ENCODE measurements around the gene TTBK1. TPM values are rescaled to one million over a fixed set of nuclear protein-coding genes. Genes with fewer than 3 reads are reported as not detected.

The TTBK1 gene
- total RNA-seq, 1 experiment from 2014 or later = not detected

GRCh38 chr6:43275801-43276576 is 32.7 kb downstream of the TTBK1 start:
- Histone ChIP-seq H3K4me1 (ENCODE audit: insufficient read depth, low read length, poor library complexity, severe bottlenecking) (peaks cover 4% of the 10 kb centered on the region), H3K4me3 (ENCODE audit: low read depth, low read length, poor library complexity, severe bottlenecking) (peak overlapping the region; percentile 45), H3K27ac (ENCODE audit: low read depth, low read length, poor library complexity, severe bottlenecking) (no peak overlapping the region), H3K27me3 (replicated peaks; ENCODE audit: insufficient read depth, low read depth, low read length, poor library complexity) (no peaks in the 10 kb centered on the region), H3K9me3 (ENCODE audit: low read depth, low read length, poor library complexity, severe bottlenecking) (no peaks in the 10 kb centered on the region), H3K36me3 (ENCODE audit: insufficient read depth, low read length, poor library complexity, severe bottlenecking) (no peaks in the 10 kb centered on the region)
- ChIA-PET CTCF (no interaction called here), POLR2A (ENCODE audit: low non-redundant PET) (no interaction called here)
- TF ChIP-seq CTCF (conservative IDR thresholded peaks at IDR 0.05; ENCODE audit: low read depth, low read length) = no peak
- TF ChIP-seq EZH2 (IDR thresholded peaks at IDR 0.05; ENCODE audit: borderline replicate concordance, low read depth, low read length, poor library complexity, severe bottlenecking) = no peak
- no peak for DNase-seq (ENCODE audit: low spot score)
- intact Hi-C loops (cut with micrococcal nuclease; ENCODE audit: unreplicated experiment) = no loop called here
- no TSS peak for BruUV-seq (replicated peaks)

- TF ChIP-seq CTCF (conservative IDR thresholded peaks at IDR 0.05; ENCODE audit: low read depth, low read length) = no peak
- TF ChIP-seq EZH2 (IDR thresholded peaks at IDR 0.05; ENCODE audit: borderline replicate concordance, low read depth, low read length, poor library complexity, severe bottlenecking) = no peak
- POLR2A ChIA-PET (ENCODE audit: low non-redundant PET) = no interaction called here
- H3K27me3 ChIP-seq (replicated peaks; ENCODE audit: insufficient read depth, low read depth, low read length, poor library complexity) = no peaks in the 10 kb centered on the region
Observed at GRCh38 chr6:43276577-43277305, 33.5 kb downstream of the TTBK1 start.

GRCh38 chr6:43277306-43277642 is 34.0 kb downstream of the TTBK1 start:
- DNase-seq (ENCODE audit: low spot score) = no peak
- no peak overlapping the region for H3K4me3 ChIP-seq (ENCODE audit: low read depth, low read length, poor library complexity, severe bottlenecking)
- H3K9me3 ChIP-seq (ENCODE audit: low read depth, low read length, poor library complexity, severe bottlenecking) = no peaks in the 10 kb centered on the region
- intact Hi-C loops (cut with micrococcal nuclease; ENCODE audit: unreplicated experiment) = no loop called here
- no peaks in the 10 kb centered on the region for H3K36me3 ChIP-seq (ENCODE audit: insufficient read depth, low read length, poor library complexity, severe bottlenecking)
- peaks cover 4% of the 10 kb centered on the region for H3K4me1 ChIP-seq (ENCODE audit: insufficient read depth, low read length, poor library complexity, severe bottlenecking)
- CTCF ChIA-PET = no interaction called here
- TF ChIP-seq CTCF (conservative IDR thresholded peaks at IDR 0.05; ENCODE audit: low read depth, low read length) (no peak), EZH2 (IDR thresholded peaks at IDR 0.05; ENCODE audit: borderline replicate concordance, low read depth, low read length, poor library complexity, severe bottlenecking) (no peak)
- no peak overlapping the region for H3K27ac ChIP-seq (ENCODE audit: low read depth, low read length, poor library complexity, severe bottlenecking)
- BruUV-seq (replicated peaks) = no TSS peak
- POLR2A ChIA-PET (ENCODE audit: low non-redundant PET) = no interaction called here
- no peaks in the 10 kb centered on the region for H3K27me3 ChIP-seq (replicated peaks; ENCODE audit: insufficient read depth, low read depth, low read length, poor library complexity)

More at GRCh38 chr6:43276577-43277305, 33.5 kb downstream of the TTBK1 start:
- Histone ChIP-seq H3K4me3 (ENCODE audit: low read depth, low read length, poor library complexity, severe bottlenecking) (no peak overlapping the region), H3K9me3 (ENCODE audit: low read depth, low read length, poor library complexity, severe bottlenecking) (no peaks in the 10 kb centered on the region), H3K27ac (ENCODE audit: low read depth, low read length, poor library complexity, severe bottlenecking) (no peak overlapping the region), H3K36me3 (ENCODE audit: insufficient read depth, low read length, poor library complexity, severe bottlenecking) (no peaks in the 10 kb centered on the region), H3K4me1 (ENCODE audit: insufficient read depth, low read length, poor library complexity, severe bottlenecking) (peaks cover 4% of the 10 kb centered on the region)
- CTCF ChIA-PET = no interaction called here
- DNase-seq (ENCODE audit: low spot score) = no peak
- BruUV-seq (replicated peaks) = no TSS peak
- intact Hi-C loops (cut with micrococcal nuclease; ENCODE audit: unreplicated experiment) = no loop called here

Data from A673 (cell line).